HCT116 (cell line): ENCODE results near the gene GIMAP8. TPM values are rescaled to one million over a fixed set of nuclear protein-coding genes. Genes with fewer than 3 reads are reported as not detected.

Experiments
- ATAC-seq: fragments of 200-7000 bp; cut with Tn5 transposase; 2 replicates; pipeline ENCODE4 v1.9.1; 2020; ENCODE audit warnings: mild to moderate bottlenecking, moderate library complexity
- Bru-seq: library from RNA; stranded (reverse); fragments of 400-500 nt; gene quantifications from one replicate; lab custom pipeline; 2021; lab: Mats Ljungman, UMichigan
- BruChase-seq, 2 experiments: library from RNA; stranded (reverse); fragments of 400-500 nt; gene quantifications; one replicate each; lab custom pipeline; 2021; lab: Mats Ljungman, UMichigan
- BruUV-seq: library from RNA; stranded (reverse); fragments of 400-500 nt; replicated peaks from 2 replicates; lab custom pipeline; 2021; lab: Mats Ljungman, UMichigan
- CTCF ChIA-PET: fragments of 300-600 bp; sonication (Branson Sonifier 250); formaldehyde crosslinking; loops from one replicate; lab custom pipeline; 2021; ENCODE audit warnings: antibody characterized with exemption; lab: Charles Lee
- POLR2A ChIA-PET: fragments of 300-600, 350-600 bp; sonication (Branson Sonifier 250); formaldehyde crosslinking; loops from one replicate; lab custom pipeline; 2021; ENCODE audit warnings: antibody characterized with exemption; lab: Charles Lee
- RAD21 ChIA-PET, 2 experiments: fragments of 300-600 bp; sonication (Branson Sonifier 250); formaldehyde crosslinking; loops; one replicate each; lab custom pipeline; 2023; ENCODE audit warnings: low total read pairs in 2 of 2; ENCODE audit not compliant: uncharacterized antibody in 2 of 2, unreplicated experiment in 2 of 2, low non-redundant PET in 1 of 2; lab: Charles Lee
- DNase-seq: peaks from one replicate; pipeline ENCODE4 v3.0.0-alpha.2; 2010; ENCODE audit warnings: low read depth, low spot score
- H2AFZ ChIP-seq: fragments of 200-600 bp; shearing (Covaris generic), sonication (generic); 2 replicates; pipeline ENCODE4 v1.6.1; 2017; ENCODE audit warnings: low read depth, mixed run types, mixed read lengths, antibody characterized with exemption, low read length; ENCODE audit not compliant: poor library complexity, severe bottlenecking
- H3K27ac ChIP-seq: 2 replicates; pipeline ENCODE4 v1.5.1; 2012; ENCODE audit warnings: low read depth, low read length
- H3K27me3 ChIP-seq: fragments of 200-600 bp; sonication (generic); 2 replicates; pipeline ENCODE4 v1.6.1; 2016; ENCODE audit warnings: mixed run types, low read length, mixed read lengths; ENCODE audit not compliant: insufficient read depth
- H3K36me3 ChIP-seq, 2 experiments: fragments of 200-500 bp in 1 of 2; fragments of 200-600 bp in 1 of 2; sonication (Bioruptor generic) in 1 of 2; sonication (generic) in 1 of 2; 2 replicates each; pipeline versions ENCODE4 v1.5.1 to v1.6.1; 2014 to 2016; ENCODE audit warnings: low read length in 2 of 2, inconsistent platforms in 1 of 2, mixed read lengths in 1 of 2, mixed run types in 1 of 2; ENCODE audit not compliant: insufficient read depth in 2 of 2, control insufficient read depth in 1 of 2
- H3K4me1 ChIP-seq, 2 experiments: fragments of 200-600 bp in 1 of 2; sonication (generic) in 1 of 2; 2 replicates each; pipeline versions ENCODE4 v1.5.1 to v1.6.1; 2012 to 2017; ENCODE audit warnings: low read length in 2 of 2, inconsistent platforms in 1 of 2, mild to moderate bottlenecking in 1 of 2, mixed read lengths in 1 of 2, mixed run types in 1 of 2, moderate library complexity in 1 of 2; ENCODE audit not compliant: insufficient read depth in 2 of 2, control insufficient read depth in 1 of 2
- H3K4me2 ChIP-seq: fragments of 200-600 bp; sonication (generic); 2 replicates; pipeline ENCODE4 v1.6.1; 2017; ENCODE audit warnings: mixed run types, low read length, mixed read lengths
- H3K4me3 ChIP-seq, 2 experiments: fragments of 200-600 bp in 1 of 2; sonication (generic) in 1 of 2; replicated peaks in 1 of 2; 2 replicates each; pipeline ENCODE4 v1.5.1; 2011 to 2016; ENCODE audit warnings: low read length in 2 of 2, control low read depth in 1 of 2, low read depth in 1 of 2, mild to moderate bottlenecking in 1 of 2, mixed read lengths in 1 of 2, mixed run types in 1 of 2
- H3K79me2 ChIP-seq: fragments of 200-600 bp; sonication (generic); 2 replicates; pipeline ENCODE4 v1.6.1; 2017; ENCODE audit warnings: mild to moderate bottlenecking, mixed run types, low read length, moderate library complexity, mixed read lengths; ENCODE audit not compliant: insufficient read depth
- H3K9ac ChIP-seq: fragments of 200-600 bp; sonication (generic); 2 replicates; pipeline ENCODE4 v1.6.1; 2016; ENCODE audit warnings: low read length, mixed read lengths
- H3K9me2 ChIP-seq: fragments of 200-600 bp; sonication (generic), shearing (Covaris generic); 2 replicates; pipeline ENCODE4 v1.6.1; 2017; ENCODE audit warnings: mixed run types, mild to moderate bottlenecking, moderate library complexity; ENCODE audit not compliant: insufficient read depth
- H3K9me3 ChIP-seq, 2 experiments: fragments of 200-500 bp in 1 of 2; fragments of 200-600 bp in 1 of 2; sonication (Bioruptor generic) in 1 of 2; sonication (generic) in 1 of 2; 2 replicates each; pipeline ENCODE4 v1.6.1; 2014 to 2017; ENCODE audit warnings: low read length in 2 of 2, mixed read lengths in 2 of 2, inconsistent platforms in 1 of 2, low read depth in 1 of 2, mild to moderate bottlenecking in 1 of 2, mixed run types in 1 of 2, moderate library complexity in 1 of 2; ENCODE audit not compliant: control insufficient read depth in 1 of 2, insufficient read depth in 1 of 2
- H4K20me1 ChIP-seq: fragments of 200-600 bp; sonication (generic), shearing (Covaris generic); 2 replicates; pipeline ENCODE4 v1.6.1; 2017; ENCODE audit warnings: mixed run types, mild to moderate bottlenecking, moderate library complexity; ENCODE audit not compliant: insufficient read depth
- CTCF ChIP-seq, 3 experiments: fragments of 200-600 bp in 1 of 3; sonication (generic) in 1 of 3; IDR thresholded peaks in 2 of 3; conservative IDR thresholded peaks in 1 of 3; 2 replicates each; pipeline ENCODE4 v1.5.1; 2012 to 2017; ENCODE audit warnings: low read depth in 2 of 3, low read length in 2 of 3, antibody characterized with exemption in 1 of 3, borderline replicate concordance in 1 of 3, control low read depth in 1 of 3, mild to moderate bottlenecking in 1 of 3, mixed read lengths in 1 of 3, mixed run types in 1 of 3, moderate library complexity in 1 of 3; ENCODE audit not compliant: insufficient read depth in 1 of 3
- EGR1 ChIP-seq: IDR thresholded peaks from 2 replicates; pipeline ENCODE4 v1.6.1; 2012; ENCODE audit warnings: low read depth
- EZH2phosphoT487 ChIP-seq: fragments of 200-600 bp; IDR thresholded peaks from 2 replicates; pipeline ENCODE4 v1.6.1; 2018; ENCODE audit warnings: antibody characterized with exemption, borderline replicate concordance
- SRF ChIP-seq: IDR thresholded peaks from 2 replicates; pipeline ENCODE4 v1.6.1; 2012; ENCODE audit warnings: low read depth
- TCF7L2 ChIP-seq: IDR thresholded peaks from 2 replicates; pipeline ENCODE4 v1.7.0; 2011; ENCODE audit warnings: borderline replicate concordance, inconsistent platforms; ENCODE audit not compliant: insufficient read depth, insufficient read length; ENCODE audit errors: extremely low read depth
- ZNF274 ChIP-seq: fragments of 200-500 bp; sonication (Bioruptor generic); IDR thresholded peaks from 2 replicates; pipeline ENCODE4 v1.6.1; 2014; ENCODE audit warnings: mild to moderate bottlenecking, low read depth, low read length, inconsistent platforms
- intact Hi-C: fragments of 100-400 bp; cut with micrococcal nuclease; formaldehyde crosslinking; loops from 2 replicates; pipeline ENCODE4 v1.10.0; 2022
- long read RNA-seq: library from polyadenylated mRNA; unstranded; transcript quantifications from one replicate; pipeline ENCODE4 v2.0.0, GENCODE V29; 2021; ENCODE audit not compliant: unreplicated experiment
- polyA plus RNA-seq: library from polyadenylated mRNA; unstranded; fragments of >200 nt; gene quantifications from 2 replicates; pipeline ENCODE4 v1.2.1, GENCODE V29; 2012; ENCODE audit warnings: missing spikeins
- total RNA-seq: library from RNA; stranded (reverse); gene quantifications from one replicate; pipeline ENCODE4 v1.2.1, GENCODE V29; 2021; ENCODE audit not compliant: unreplicated experiment

GIMAP8 gene
- total RNA-seq: 0.15 TPM
- not detected in 2 replicates for polyA plus RNA-seq
- percentile 3 among the genes with signal in this experiment for Bru-seq, nascent RNA
- BruChase-seq, experiment 1, labeled RNA remaining after a 6-hour chase: percentile 8 among the genes with signal in this experiment
- BruChase-seq, experiment 2, labeled RNA remaining after a 2-hour chase: not detected
- long read RNA-seq: 0 reads

GRCh38 chr7:150450491-150451001, at the start of gene GIMAP8:
TSS of gene GIMAP8 (plus strand) at chr7:150450630. CDS start at chr7:150466699, 16,069 bp downstream.
- no peak within 1 kb of the TSS for H2AFZ ChIP-seq
- no peaks in the 10 kb centered on the region for H3K27me3 ChIP-seq
- TF ChIP-seq ZNF274 (no peak), EGR1 (no peak), EZH2phosphoT487 (no peak), TCF7L2 (no peak), SRF (no peak), CTCF (IDR thresholded peaks at IDR 0.05 in 2 of 3, conservative IDR thresholded peaks at IDR 0.05 in 1 of 3; ENCODE audit: borderline replicate concordance in 1 of 3, insufficient read depth in 1 of 3, low read depth in 2 of 3, low read length in 2 of 3) (no peak)
- ChIA-PET POLR2A (no interaction called here), RAD21 (no interaction called here), CTCF (no interaction called here)
- no peak within 1 kb of the TSS for H3K4me3 ChIP-seq
- no peaks in the 10 kb centered on the region for H3K9me2 ChIP-seq
- no peaks in the 10 kb centered on the region for H3K4me1 ChIP-seq
- DNase-seq: no peak
- intact Hi-C loops: loop anchor here (10.0 kb wide), 1 partner anchor 424 kb away; no protein-coding TSS in a partner anchor
- no peak within 1 kb of the TSS for H3K9ac ChIP-seq
- H3K36me3 ChIP-seq: no peaks in the 10 kb centered on the region
- no peaks in the 10 kb centered on the region for H3K79me2 ChIP-seq
- no peak within 1 kb of the TSS for H3K27ac ChIP-seq
- H3K9me3 ChIP-seq: no peaks in the 10 kb centered on the region
- no peak within 1 kb of the TSS for H3K4me2 ChIP-seq
- no TSS peak for BruUV-seq
- H4K20me1 ChIP-seq: no peaks in the 10 kb centered on the region
- no peak for ATAC-seq
